ENCODE data around the gene CDC42BPG. TPM values are rescaled to one million over a fixed set of nuclear protein-coding genes. Genes with fewer than 3 reads are reported as not detected.

Gene CDC42BPG
- polyA plus RNA-seq, 1 donor from 2014 or later, result not detected

- TF ChIP-seq REST (IDR thresholded peaks at IDR 0.05; ENCODE audit: borderline replicate concordance) (no peak), MXI1 (conservative IDR thresholded peaks at IDR 0.05; ENCODE audit: poor library complexity, severe bottlenecking) (no peak), SMC3 (conservative IDR thresholded peaks at IDR 0.05; ENCODE audit: poor library complexity) (no peak), EP300 (conservative IDR thresholded peaks at IDR 0.05; ENCODE audit: poor library complexity, severe bottlenecking) (no peak), POLR2AphosphoS5 (IDR thresholded peaks at IDR 0.05) (no peak), EZH2 (IDR thresholded peaks at IDR 0.05; ENCODE audit: borderline replicate concordance, insufficient read depth, low read length, poor library complexity, severe bottlenecking) (no peak), RAD21 (conservative IDR thresholded peaks at IDR 0.05) (no peak), CTCF (IDR thresholded peaks at IDR 0.05; ENCODE audit: poor library complexity, severe bottlenecking) (no peak), TAF1 (IDR thresholded peaks at IDR 0.05; ENCODE audit: low read depth) (no peak)
Measured at GRCh38 chr11:64786308-64786707, 58.1 kb downstream of the CDC42BPG start.

GRCh38 chr11:64784813-64785581 lies 59.5 kb downstream of the CDC42BPG start:
- TF ChIP-seq TAF1 (IDR thresholded peaks at IDR 0.05; ENCODE audit: low read depth), result no peak
- Histone ChIP-seq H3K36me3 (ENCODE audit: insufficient read depth, low read length) (no peaks in the 10 kb centered on the region), H3K9me2 (ENCODE audit: insufficient read depth, low read length) (no peaks in the 10 kb centered on the region), H3K79me2 (replicated peaks; ENCODE audit: insufficient read depth, low read length) (peaks cover 4% of the 10 kb centered on the region), H3K9ac (ENCODE audit: low read length) (no peak overlapping the region), H4K20me1 (ENCODE audit: insufficient read depth) (no peaks in the 10 kb centered on the region), H3K27me3 (ENCODE audit: insufficient read depth, low read depth, low read length) (no peaks in the 10 kb centered on the region), H3K9me3 (ENCODE audit: low read length) (no peaks in the 10 kb centered on the region), H3F3A (ENCODE audit: insufficient read depth, low read length, poor library complexity, severe bottlenecking) (no peaks in the 10 kb centered on the region), H3K4me2 (ENCODE audit: low read length) (no peak overlapping the region), H3K4me3 (ENCODE audit: low read length) (no peak overlapping the region), H2AFZ (ENCODE audit: low read depth, low read length) (no peak overlapping the region), H3K27ac (ENCODE audit: low read length) (no peak overlapping the region)

More at GRCh38 chr11:64786308-64786707, 58.1 kb downstream of the CDC42BPG start:
- Histone ChIP-seq H3F3A (ENCODE audit: insufficient read depth, low read length, poor library complexity, severe bottlenecking) (no peaks in the 10 kb centered on the region), H3K9me2 (ENCODE audit: insufficient read depth, low read length) (no peaks in the 10 kb centered on the region), H3K9me3 (ENCODE audit: low read length) (no peaks in the 10 kb centered on the region), H2AFZ (ENCODE audit: low read depth, low read length) (no peak overlapping the region), H3K27ac (ENCODE audit: low read length) (no peak overlapping the region), H3K4me2 (ENCODE audit: low read length) (no peak overlapping the region), H4K20me1 (ENCODE audit: insufficient read depth) (no peaks in the 10 kb centered on the region), H3K36me3 (ENCODE audit: insufficient read depth, low read length) (no peaks in the 10 kb centered on the region), H3K27me3 (ENCODE audit: insufficient read depth, low read depth, low read length) (no peaks in the 10 kb centered on the region), H3K9ac (ENCODE audit: low read length) (no peak overlapping the region), H3K79me2 (replicated peaks; ENCODE audit: insufficient read depth, low read length) (no peaks in the 10 kb centered on the region), H3K4me3 (ENCODE audit: low read length) (no peak overlapping the region)
